GM23338 (cell line): ENCODE measurements around the gene ARHGEF28. TPM values are rescaled to one million over a fixed set of nuclear protein-coding genes. Genes with fewer than 3 reads are reported as not detected.
A peak's percentile ranks its signal among the peaks of the same experiment; 100 is the strongest.

Source experiments
- ATAC-seq: fragments of 200-7000 bp; cut with Tn5 transposase; 3 replicates; pipeline ENCODE4 v1.9.1; 2020
- DNase-seq: peaks from one replicate; pipeline ENCODE4 v3.0.0-alpha.2; 2015; ENCODE audit warnings: low spot score
- H2AFZ ChIP-seq: fragments of 200-600 bp; sonication (generic); 2 replicates; pipeline ENCODE4 v1.8.0; 2016; ENCODE audit warnings: antibody characterized with exemption, mild to moderate bottlenecking, moderate library complexity
- H3F3A ChIP-seq: fragments of 200-600 bp; sonication (generic); replicated peaks from 2 replicates; pipeline ENCODE4 v1.8.0; 2017; ENCODE audit warnings: antibody characterized with exemption, mixed run types, low read depth
- H3K27ac ChIP-seq: fragments of 200-600 bp; sonication (generic); 2 replicates; pipeline ENCODE4 v1.6.1; 2016; ENCODE audit warnings: low read depth
- H3K27me3 ChIP-seq: fragments of 200-600 bp; sonication (generic); 2 replicates; pipeline ENCODE4 v1.8.0; 2016; ENCODE audit warnings: mild to moderate bottlenecking, mixed run types, moderate library complexity; ENCODE audit not compliant: insufficient read depth
- H3K36me3 ChIP-seq: fragments of 200-600 bp; sonication (generic); 2 replicates; pipeline ENCODE4 v1.8.0; 2016; ENCODE audit warnings: mild to moderate bottlenecking; ENCODE audit not compliant: insufficient read depth
- H3K4me1 ChIP-seq: fragments of 200-600 bp; sonication (generic); 2 replicates; pipeline ENCODE4 v1.8.0; 2016; ENCODE audit warnings: mild to moderate bottlenecking, moderate library complexity; ENCODE audit not compliant: insufficient read depth
- H3K4me2 ChIP-seq: fragments of 200-600 bp; sonication (generic); 2 replicates; pipeline ENCODE4 v1.7.1; 2017; ENCODE audit warnings: mixed run types
- H3K4me3 ChIP-seq: fragments of 200-600 bp; sonication (generic); 2 replicates; pipeline ENCODE4 v1.6.1; 2016; ENCODE audit warnings: mixed run types
- H3K79me2 ChIP-seq: fragments of 200-600 bp; sonication (generic); replicated peaks from 2 replicates; pipeline ENCODE4 v1.8.0; 2017; ENCODE audit warnings: mild to moderate bottlenecking; ENCODE audit not compliant: insufficient read depth
- H3K9me2 ChIP-seq: fragments of 200-600 bp; sonication (generic); 2 replicates; pipeline ENCODE4 v1.8.0; 2017; ENCODE audit not compliant: insufficient read depth
- H4K20me1 ChIP-seq: fragments of 200-600 bp; sonication (generic); replicated peaks from 2 replicates; pipeline ENCODE4 v1.8.0; 2017; ENCODE audit warnings: mild to moderate bottlenecking; ENCODE audit not compliant: insufficient read depth
- H3K27ac Mint-ChIP-seq: 2 replicates; pipeline ENCODE4 v1.8.0; 2020; ENCODE audit warnings: inconsistent platforms, mild to moderate bottlenecking, moderate library complexity, mixed read lengths
- H3K27me3 Mint-ChIP-seq: 3 replicates; pipeline ENCODE4 v1.8.0; 2022; ENCODE audit warnings: low read depth, mild to moderate bottlenecking, moderate library complexity, mixed read lengths, inconsistent platforms; ENCODE audit not compliant: insufficient read depth, poor library complexity
- H3K36me3 Mint-ChIP-seq: 3 replicates; pipeline ENCODE4 v1.8.0; 2021; ENCODE audit warnings: low read depth, mild to moderate bottlenecking, inconsistent platforms, moderate library complexity, mixed read lengths
- H3K4me1 Mint-ChIP-seq: 3 replicates; pipeline ENCODE4 v1.8.0; 2020; ENCODE audit warnings: mild to moderate bottlenecking, inconsistent platforms, mixed read lengths
- H3K4me3 Mint-ChIP-seq: 3 replicates; pipeline ENCODE4 v1.8.0; 2021; ENCODE audit warnings: moderate library complexity, mild to moderate bottlenecking, inconsistent platforms, mixed read lengths
- H3K9me3 Mint-ChIP-seq: 3 replicates; pipeline ENCODE4 v1.8.0; 2020; ENCODE audit warnings: moderate library complexity, mild to moderate bottlenecking, inconsistent platforms, mixed read lengths
- CREB1 ChIP-seq: fragments of 250-450 bp; sonication (Bioruptor Pico); IDR thresholded peaks from 2 replicates; pipeline ENCODE4 v1.5.0; 2020; ENCODE audit warnings: low read depth, mild to moderate bottlenecking, moderate library complexity
- EZH2 ChIP-seq: fragments of 200-600 bp; sonication (generic); IDR thresholded peaks from one replicate; pipeline ENCODE4 v1.8.0; 2017; ENCODE audit warnings: antibody characterized with exemption, mild to moderate bottlenecking, low read depth; ENCODE audit not compliant: unreplicated experiment
- EZH2phosphoT487 ChIP-seq: fragments of 200-600 bp; sonication (generic); IDR thresholded peaks from one replicate; pipeline ENCODE4 v1.8.1; 2018; ENCODE audit warnings: antibody characterized with exemption; ENCODE audit not compliant: unreplicated experiment
- JUNB ChIP-seq: IDR thresholded peaks from one replicate; pipeline ENCODE4 v1.6.1; 2016; ENCODE audit warnings: antibody characterized with exemption; ENCODE audit not compliant: unreplicated experiment
- NANOG ChIP-seq: IDR thresholded peaks from 2 replicates; pipeline ENCODE4 v1.6.1; 2016; ENCODE audit warnings: antibody characterized with exemption, borderline replicate concordance
- POLR2AphosphoS5 ChIP-seq: IDR thresholded peaks from 2 replicates; pipeline ENCODE4 v1.6.1; 2016; ENCODE audit warnings: antibody characterized with exemption, low read depth
- STAT1 ChIP-seq: IDR thresholded peaks from one replicate; pipeline ENCODE4 v1.6.1; 2016; ENCODE audit warnings: antibody characterized with exemption; ENCODE audit not compliant: unreplicated experiment
- ZNF114 ChIP-seq: fragments of 250-450 bp; sonication (Bioruptor Pico); IDR thresholded peaks from 2 replicates; pipeline ENCODE4 v1.5.0; 2020; ENCODE audit warnings: mild to moderate bottlenecking, moderate library complexity
- ZNF331 ChIP-seq: fragments of 250-450 bp; sonication (Bioruptor Pico); IDR thresholded peaks from 2 replicates; pipeline ENCODE4 v1.5.0; 2020; ENCODE audit warnings: low read depth, mild to moderate bottlenecking, moderate library complexity
- polyA plus RNA-seq: library from polyadenylated mRNA; unstranded; fragments of >200 nt; fragmentation: Nextera tagmentation; extraction: Ambion mirVana; gene quantifications from 2 replicates; pipeline ENCODE4 v1.2.1, GENCODE V29; 2016
- total RNA-seq: library from RNA; depleted of rRNA; stranded (reverse); fragments of >200 nt; shearing (Covaris generic); gene quantifications from 2 replicates; pipeline ENCODE4 v1.2.3, GENCODE V29; 2014
- TF ChIP-seq, protein P1 (sequence below): IDR thresholded peaks from one replicate; pipeline ENCODE4 v1.6.1; 2018; ENCODE audit warnings: antibody characterized with exemption; ENCODE audit not compliant: unreplicated experiment
- TF ChIP-seq, protein P2 (sequence below): fragments of 250-450 bp; sonication (Bioruptor Pico); IDR thresholded peaks from 2 replicates; pipeline ENCODE4 v1.5.0; 2020; ENCODE audit warnings: mild to moderate bottlenecking, moderate library complexity
- TF ChIP-seq, protein P3 (sequence below), 2 experiments: fragments of 200-600 bp in 1 of 2; sonication (generic) in 1 of 2; conservative IDR thresholded peaks; 2 replicates each; pipeline versions ENCODE4 v1.5.1 to v1.6.1; 2016 to 2017; ENCODE audit warnings: antibody characterized with exemption in 2 of 2, low read depth in 2 of 2, mild to moderate bottlenecking in 2 of 2, moderate library complexity in 1 of 2
- TF ChIP-seq, protein P4 (sequence below): IDR thresholded peaks from 2 replicates; pipeline ENCODE4 v1.6.1; 2016; ENCODE audit warnings: antibody characterized with exemption

ARHGEF28 gene
- total and polyA plus RNA-seq, 2 experiments from 2014 or later: 0.39 to 1.0 TPM

DNA sequence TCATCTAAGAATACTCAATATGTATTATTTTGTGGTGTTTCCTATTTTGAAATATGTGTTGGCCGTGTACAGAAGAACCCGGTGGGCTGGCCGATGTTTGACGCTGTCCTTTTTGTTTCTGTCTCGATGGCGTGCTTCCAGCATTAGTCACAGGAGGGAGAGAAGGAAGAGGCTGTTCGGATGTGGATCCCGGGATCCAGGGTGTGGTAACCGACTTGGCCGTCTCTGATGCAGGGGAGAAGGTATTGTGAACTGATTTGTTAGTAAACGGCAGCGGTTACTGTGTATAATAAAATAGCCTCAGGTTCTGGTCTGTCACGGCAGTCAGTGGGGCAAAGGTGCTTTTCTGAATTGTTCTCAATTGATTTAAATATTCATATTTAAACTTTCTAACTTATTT is 275.0 kb downstream of the ARHGEF28 start:
- H3K27me3 ChIP-seq: no peaks in the 10 kb centered on the region
- H3K4me1 ChIP-seq: no peaks in the 10 kb centered on the region
- Mint-ChIP-seq H3K4me1 (peaks cover 3% of the 10 kb centered on the region; the same call in 1 of the 3 replicates), H3K27me3 (peaks cover 4% of the 10 kb centered on the region), H3K36me3 (no peaks in the 10 kb centered on the region), H3K27ac (no peak overlapping the region), H3K4me3 (no peak overlapping the region), H3K9me3 (peaks cover 4% of the 10 kb centered on the region; the same call in 1 of the 3 replicates)
- no peaks in the 10 kb centered on the region for H3F3A ChIP-seq
- H3K79me2 ChIP-seq: no peaks in the 10 kb centered on the region
- no peak overlapping the region for H3K27ac ChIP-seq
- no peaks in the 10 kb centered on the region for H3K9me2 ChIP-seq
- no peak overlapping the region for H3K4me3 ChIP-seq
- no peaks in the 10 kb centered on the region for H4K20me1 ChIP-seq
- DNase-seq (peak; percentile 11), ATAC-seq (no peak)
- TF ChIP-seq, protein P1, sequence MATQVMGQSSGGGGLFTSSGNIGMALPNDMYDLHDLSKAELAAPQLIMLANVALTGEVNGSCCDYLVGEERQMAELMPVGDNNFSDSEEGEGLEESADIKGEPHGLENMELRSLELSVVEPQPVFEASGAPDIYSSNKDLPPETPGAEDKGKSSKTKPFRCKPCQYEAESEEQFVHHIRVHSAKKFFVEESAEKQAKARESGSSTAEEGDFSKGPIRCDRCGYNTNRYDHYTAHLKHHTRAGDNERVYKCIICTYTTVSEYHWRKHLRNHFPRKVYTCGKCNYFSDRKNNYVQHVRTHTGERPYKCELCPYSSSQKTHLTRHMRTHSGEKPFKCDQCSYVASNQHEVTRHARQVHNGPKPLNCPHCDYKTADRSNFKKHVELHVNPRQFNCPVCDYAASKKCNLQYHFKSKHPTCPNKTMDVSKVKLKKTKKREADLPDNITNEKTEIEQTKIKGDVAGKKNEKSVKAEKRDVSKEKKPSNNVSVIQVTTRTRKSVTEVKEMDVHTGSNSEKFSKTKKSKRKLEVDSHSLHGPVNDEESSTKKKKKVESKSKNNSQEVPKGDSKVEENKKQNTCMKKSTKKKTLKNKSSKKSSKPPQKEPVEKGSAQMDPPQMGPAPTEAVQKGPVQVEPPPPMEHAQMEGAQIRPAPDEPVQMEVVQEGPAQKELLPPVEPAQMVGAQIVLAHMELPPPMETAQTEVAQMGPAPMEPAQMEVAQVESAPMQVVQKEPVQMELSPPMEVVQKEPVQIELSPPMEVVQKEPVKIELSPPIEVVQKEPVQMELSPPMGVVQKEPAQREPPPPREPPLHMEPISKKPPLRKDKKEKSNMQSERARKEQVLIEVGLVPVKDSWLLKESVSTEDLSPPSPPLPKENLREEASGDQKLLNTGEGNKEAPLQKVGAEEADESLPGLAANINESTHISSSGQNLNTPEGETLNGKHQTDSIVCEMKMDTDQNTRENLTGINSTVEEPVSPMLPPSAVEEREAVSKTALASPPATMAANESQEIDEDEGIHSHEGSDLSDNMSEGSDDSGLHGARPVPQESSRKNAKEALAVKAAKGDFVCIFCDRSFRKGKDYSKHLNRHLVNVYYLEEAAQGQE: no peak
- TF ChIP-seq CREB1 (CRISPR knock-in tag): no peak
- TF ChIP-seq, protein P2, sequence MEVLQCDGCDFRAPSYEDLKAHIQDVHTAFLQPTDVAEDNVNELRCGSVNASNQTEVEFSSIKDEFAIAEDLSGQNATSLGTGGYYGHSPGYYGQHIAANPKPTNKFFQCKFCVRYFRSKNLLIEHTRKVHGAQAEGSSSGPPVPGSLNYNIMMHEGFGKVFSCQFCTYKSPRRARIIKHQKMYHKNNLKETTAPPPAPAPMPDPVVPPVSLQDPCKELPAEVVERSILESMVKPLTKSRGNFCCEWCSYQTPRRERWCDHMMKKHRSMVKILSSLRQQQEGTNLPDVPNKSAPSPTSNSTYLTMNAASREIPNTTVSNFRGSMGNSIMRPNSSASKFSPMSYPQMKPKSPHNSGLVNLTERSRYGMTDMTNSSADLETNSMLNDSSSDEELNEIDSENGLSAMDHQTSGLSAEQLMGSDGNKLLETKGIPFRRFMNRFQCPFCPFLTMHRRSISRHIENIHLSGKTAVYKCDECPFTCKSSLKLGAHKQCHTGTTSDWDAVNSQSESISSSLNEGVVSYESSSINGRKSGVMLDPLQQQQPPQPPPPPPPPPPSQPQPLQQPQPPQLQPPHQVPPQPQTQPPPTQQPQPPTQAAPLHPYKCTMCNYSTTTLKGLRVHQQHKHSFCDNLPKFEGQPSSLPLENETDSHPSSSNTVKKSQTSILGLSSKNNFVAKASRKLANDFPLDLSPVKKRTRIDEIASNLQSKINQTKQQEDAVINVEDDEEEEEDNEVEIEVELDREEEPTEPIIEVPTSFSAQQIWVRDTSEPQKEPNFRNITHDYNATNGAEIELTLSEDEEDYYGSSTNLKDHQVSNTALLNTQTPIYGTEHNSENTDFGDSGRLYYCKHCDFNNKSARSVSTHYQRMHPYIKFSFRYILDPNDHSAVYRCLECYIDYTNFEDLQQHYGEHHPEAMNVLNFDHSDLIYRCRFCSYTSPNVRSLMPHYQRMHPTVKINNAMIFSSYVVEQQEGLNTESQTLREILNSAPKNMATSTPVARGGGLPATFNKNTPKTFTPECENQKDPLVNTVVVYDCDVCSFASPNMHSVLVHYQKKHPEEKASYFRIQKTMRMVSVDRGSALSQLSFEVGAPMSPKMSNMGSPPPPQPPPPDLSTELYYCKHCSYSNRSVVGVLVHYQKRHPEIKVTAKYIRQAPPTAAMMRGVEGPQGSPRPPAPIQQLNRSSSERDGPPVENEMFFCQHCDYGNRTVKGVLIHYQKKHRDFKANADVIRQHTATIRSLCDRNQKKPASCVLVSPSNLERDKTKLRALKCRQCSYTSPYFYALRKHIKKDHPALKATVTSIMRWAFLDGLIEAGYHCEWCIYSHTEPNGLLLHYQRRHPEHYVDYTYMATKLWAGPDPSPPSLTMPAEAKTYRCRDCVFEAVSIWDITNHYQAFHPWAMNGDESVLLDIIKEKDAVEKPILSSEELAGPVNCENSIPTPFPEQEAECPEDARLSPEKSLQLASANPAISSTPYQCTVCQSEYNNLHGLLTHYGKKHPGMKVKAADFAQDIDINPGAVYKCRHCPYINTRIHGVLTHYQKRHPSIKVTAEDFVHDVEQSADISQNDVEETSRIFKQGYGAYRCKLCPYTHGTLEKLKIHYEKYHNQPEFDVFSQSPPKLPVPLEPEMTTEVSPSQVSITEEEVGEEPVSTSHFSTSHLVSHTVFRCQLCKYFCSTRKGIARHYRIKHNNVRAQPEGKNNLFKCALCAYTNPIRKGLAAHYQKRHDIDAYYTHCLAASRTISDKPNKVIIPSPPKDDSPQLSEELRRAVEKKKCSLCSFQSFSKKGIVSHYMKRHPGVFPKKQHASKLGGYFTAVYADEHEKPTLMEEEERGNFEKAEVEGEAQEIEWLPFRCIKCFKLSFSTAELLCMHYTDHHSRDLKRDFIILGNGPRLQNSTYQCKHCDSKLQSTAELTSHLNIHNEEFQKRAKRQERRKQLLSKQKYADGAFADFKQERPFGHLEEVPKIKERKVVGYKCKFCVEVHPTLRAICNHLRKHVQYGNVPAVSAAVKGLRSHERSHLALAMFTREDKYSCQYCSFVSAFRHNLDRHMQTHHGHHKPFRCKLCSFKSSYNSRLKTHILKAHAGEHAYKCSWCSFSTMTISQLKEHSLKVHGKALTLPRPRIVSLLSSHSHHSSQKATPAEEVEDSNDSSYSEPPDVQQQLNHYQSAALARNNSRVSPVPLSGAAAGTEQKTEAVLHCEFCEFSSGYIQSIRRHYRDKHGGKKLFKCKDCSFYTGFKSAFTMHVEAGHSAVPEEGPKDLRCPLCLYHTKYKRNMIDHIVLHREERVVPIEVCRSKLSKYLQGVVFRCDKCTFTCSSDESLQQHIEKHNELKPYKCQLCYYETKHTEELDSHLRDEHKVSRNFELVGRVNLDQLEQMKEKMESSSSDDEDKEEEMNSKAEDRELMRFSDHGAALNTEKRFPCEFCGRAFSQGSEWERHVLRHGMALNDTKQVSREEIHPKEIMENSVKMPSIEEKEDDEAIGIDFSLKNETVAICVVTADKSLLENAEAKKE (CRISPR knock-in tag): no peak
- no peak for TF ChIP-seq POLR2AphosphoS5
- no peak for TF ChIP-seq EZH2phosphoT487
- TF ChIP-seq ZNF114 (CRISPR knock-in tag): no peak
- TF ChIP-seq, protein P3, sequence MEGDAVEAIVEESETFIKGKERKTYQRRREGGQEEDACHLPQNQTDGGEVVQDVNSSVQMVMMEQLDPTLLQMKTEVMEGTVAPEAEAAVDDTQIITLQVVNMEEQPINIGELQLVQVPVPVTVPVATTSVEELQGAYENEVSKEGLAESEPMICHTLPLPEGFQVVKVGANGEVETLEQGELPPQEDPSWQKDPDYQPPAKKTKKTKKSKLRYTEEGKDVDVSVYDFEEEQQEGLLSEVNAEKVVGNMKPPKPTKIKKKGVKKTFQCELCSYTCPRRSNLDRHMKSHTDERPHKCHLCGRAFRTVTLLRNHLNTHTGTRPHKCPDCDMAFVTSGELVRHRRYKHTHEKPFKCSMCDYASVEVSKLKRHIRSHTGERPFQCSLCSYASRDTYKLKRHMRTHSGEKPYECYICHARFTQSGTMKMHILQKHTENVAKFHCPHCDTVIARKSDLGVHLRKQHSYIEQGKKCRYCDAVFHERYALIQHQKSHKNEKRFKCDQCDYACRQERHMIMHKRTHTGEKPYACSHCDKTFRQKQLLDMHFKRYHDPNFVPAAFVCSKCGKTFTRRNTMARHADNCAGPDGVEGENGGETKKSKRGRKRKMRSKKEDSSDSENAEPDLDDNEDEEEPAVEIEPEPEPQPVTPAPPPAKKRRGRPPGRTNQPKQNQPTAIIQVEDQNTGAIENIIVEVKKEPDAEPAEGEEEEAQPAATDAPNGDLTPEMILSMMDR (conservative IDR thresholded peaks at IDR 0.05; ENCODE audit: low read depth in 2 of 2): no peak
- TF ChIP-seq JUNB: no peak
- no peak for TF ChIP-seq ZNF331
- TF ChIP-seq, protein P4, sequence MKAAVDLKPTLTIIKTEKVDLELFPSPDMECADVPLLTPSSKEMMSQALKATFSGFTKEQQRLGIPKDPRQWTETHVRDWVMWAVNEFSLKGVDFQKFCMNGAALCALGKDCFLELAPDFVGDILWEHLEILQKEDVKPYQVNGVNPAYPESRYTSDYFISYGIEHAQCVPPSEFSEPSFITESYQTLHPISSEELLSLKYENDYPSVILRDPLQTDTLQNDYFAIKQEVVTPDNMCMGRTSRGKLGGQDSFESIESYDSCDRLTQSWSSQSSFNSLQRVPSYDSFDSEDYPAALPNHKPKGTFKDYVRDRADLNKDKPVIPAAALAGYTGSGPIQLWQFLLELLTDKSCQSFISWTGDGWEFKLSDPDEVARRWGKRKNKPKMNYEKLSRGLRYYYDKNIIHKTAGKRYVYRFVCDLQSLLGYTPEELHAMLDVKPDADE: no peak
- TF ChIP-seq NANOG: no peak
- TF ChIP-seq STAT1: no peak
- no peak for TF ChIP-seq EZH2
- H3K36me3 ChIP-seq: no peaks in the 10 kb centered on the region; the same call in 1 of the 2 replicates
- no peak overlapping the region for H3K4me2 ChIP-seq
- 0 out of 2 replicates have a peak overlapping the region, but pooled peaks have one; percentile 33 for H2AFZ ChIP-seq
